Measurements from ENCODE around the gene JCAD.

DNA sequence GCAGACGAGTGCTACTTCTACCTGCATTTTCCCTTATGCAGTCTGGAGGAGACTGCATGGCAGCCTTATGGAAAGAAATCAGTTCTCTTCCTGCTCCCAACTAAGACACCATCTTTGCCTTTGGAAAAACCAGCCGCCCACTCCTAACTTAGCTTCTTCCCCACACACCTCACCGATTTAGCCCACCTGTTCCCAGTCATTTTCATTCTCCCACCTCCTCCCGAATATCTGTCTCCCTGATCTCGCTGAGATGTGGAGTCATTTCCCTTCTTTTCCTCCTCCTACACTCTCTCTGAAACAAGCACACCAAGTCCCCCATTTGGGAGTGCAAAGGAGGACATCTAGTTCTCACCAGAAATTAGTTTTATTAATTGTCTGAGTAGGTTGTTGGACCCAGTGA lies 35.2 kb upstream of the JCAD start:
- no peak for TF ChIP-seq EZH2 (IDR thresholded peaks at IDR 0.05)
- TF ChIP-seq POLR2AphosphoS5 (IDR thresholded peaks at IDR 0.05; ENCODE audit: borderline replicate concordance, low read depth, low read length) = no peak
- TF ChIP-seq FOXP2 (optimal IDR thresholded peaks at IDR 0.05; ENCODE audit: control extremely low read depth, extremely low read length, insufficient read depth) = no peak

All from SK-N-MC (cell line).